ENCODE results near the gene WDR44. TPM values are rescaled to one million over a fixed set of nuclear protein-coding genes. Genes with fewer than 3 reads are reported as not detected.

Gene WDR44
- total and polyA plus RNA-seq, 2 of the 4 experiments (the other 2 are of a cell fraction), result 10.0 to 11.8 TPM

DNA sequence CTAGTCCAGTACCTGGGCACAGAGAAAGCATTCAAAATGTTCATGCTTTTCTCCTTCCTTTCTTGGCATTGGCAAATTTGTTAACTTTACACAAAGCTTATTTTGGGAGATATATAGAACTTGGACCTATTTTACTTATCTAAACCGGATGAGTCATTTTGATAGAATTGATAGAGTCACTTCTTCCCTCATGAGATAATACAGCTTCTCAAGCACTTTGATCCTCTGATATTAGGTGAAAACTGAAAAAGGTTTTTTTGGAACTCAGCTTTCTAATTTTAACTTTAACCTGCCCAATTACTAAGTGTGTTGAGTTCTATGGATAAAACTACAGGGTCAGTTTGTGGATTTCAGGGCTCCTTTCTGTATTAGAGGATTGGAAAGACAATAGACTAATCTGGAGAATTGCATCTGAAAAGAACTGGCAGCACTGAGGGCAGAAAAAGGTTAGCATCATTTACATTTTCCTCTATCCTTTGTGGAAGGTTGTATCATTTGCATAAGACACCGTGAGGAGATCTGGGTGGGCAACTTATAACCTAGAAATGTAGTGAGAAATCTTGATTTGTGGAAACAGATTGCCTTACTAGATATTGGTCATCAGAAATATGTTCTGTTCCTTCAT is 2.4 kb downstream of the WDR44 start:
- DNase-seq, result no peak
- BruUV-seq (replicated peaks), result no TSS peak
- CTCF ChIA-PET, result no interaction called here

More for the DNA sequence above, 2.4 kb downstream of the WDR44 start:
- Histone ChIP-seq H2AK5ac (ENCODE audit: low read depth, low read length) (no peak overlapping the region), H3K4me3 (ENCODE audit: insufficient read depth, low read depth, low read length) (peak overlapping the region; percentile 82; the same call in 1 of the 2 replicates), H3K9me3 (ENCODE audit: control insufficient read depth, insufficient read depth, low read length) (no peaks in the 10 kb centered on the region), H3K36me3 (ENCODE audit: control insufficient read depth, insufficient read depth, low read length) (no peaks in the 10 kb centered on the region), H3K23ac (ENCODE audit: low read depth, low read length) (no peak overlapping the region), H4K5ac (ENCODE audit: low read depth, low read length) (no peak overlapping the region), H3K27ac (ENCODE audit: insufficient read depth, low read length) (no peak overlapping the region), H4K20me1 (ENCODE audit: insufficient read depth, low read length) (peaks cover 41% of the 10 kb centered on the region), H3K9ac (ENCODE audit: low read depth, low read length) (0 out of 2 replicates have a peak overlapping the region, but pooled peaks have one; percentile 85), H3K18ac (ENCODE audit: low read depth, low read length) (no peak overlapping the region), H2BK20ac (ENCODE audit: low read depth, low read length) (no peak overlapping the region), H2BK120ac (ENCODE audit: low read depth, low read length) (no peak overlapping the region), H4K8ac (ENCODE audit: low read depth in 2 of 2, low read length in 2 of 2) (no peak overlapping the region), H2BK15ac (ENCODE audit: low read depth, low read length) (no peak overlapping the region), H2AK9ac (replicated peaks; ENCODE audit: low read depth, low read length, poor library complexity) (no peak overlapping the region), H2AFZ (replicated peaks; ENCODE audit: low read length, poor library complexity) (no peak overlapping the region), H4K91ac (ENCODE audit: insufficient read depth, low read depth, low read length) (no peak overlapping the region), H3K14ac (replicated peaks; ENCODE audit: low read depth, low read length) (no peak overlapping the region), H3K56ac (ENCODE audit: extremely low read depth, insufficient read depth, low read length) (no peak overlapping the region), H2BK5ac (ENCODE audit: low read depth, low read length, poor library complexity, severe bottlenecking) (peak overlapping the region; percentile 83), H3K9me1 (ENCODE audit: insufficient read depth, low read length) (0 out of 2 replicates have a peak, but pooled peaks cover 3% of the 10 kb centered on the region), H3K4me1 (ENCODE audit: control insufficient read depth, insufficient read depth, low read length) (peaks cover 6% of the 10 kb centered on the region; the same call in 1 of the 2 replicates), H3K4me2 (ENCODE audit: low read depth, low read length) (peak overlapping the region; percentile 93), H3K4ac (ENCODE audit: low read depth, low read length) (no peak overlapping the region), H3K79me1 (ENCODE audit: low read depth in 1 of 2, low read length in 2 of 2) (peaks cover 0 to 7% of the 10 kb centered on the region in 2 experiments; a peak in 2 of 4 replicates), H3K27me3 (ENCODE audit: control insufficient read depth, insufficient read depth, low read length) (no peaks in the 10 kb centered on the region)
- in situ Hi-C loops (cut with MboI; ENCODE audit: low sequenced_read_pairs), result no loop called here
- WGBS, 2 experiments (ENCODE audit: extremely low coverage in 2 of 2, insufficient read length in 1 of 2), result no CpG with 5 or more reads among the region's 2 CpGs
- POLR2A ChIA-PET (ENCODE audit: unreplicated experiment), result no interaction called here
- intact Hi-C loops (cut with micrococcal nuclease), result no loop called here
- no peak for ATAC-seq (ENCODE audit: low read depth)
- TF ChIP-seq CTCF (conservative IDR thresholded peaks at IDR 0.05; ENCODE audit: low read depth, low read length) (no peak), NFE2L2 (IDR thresholded peaks at IDR 0.05; ENCODE audit: low read depth, low read length) (no peak), RCOR1 (IDR thresholded peaks at IDR 0.05; ENCODE audit: insufficient replicate concordance, low read length) (no peak), RAD21 (IDR thresholded peaks at IDR 0.05; ENCODE audit: low read length) (no peak), MAZ (IDR thresholded peaks at IDR 0.05; ENCODE audit: borderline replicate concordance, low read depth, low read length) (no peak), RFX5 (IDR thresholded peaks at IDR 0.05; ENCODE audit: low read depth, low read length) (no peak), MAFK (IDR thresholded peaks at IDR 0.05; ENCODE audit: low read depth, low read length) (no peak), SMC3 (IDR thresholded peaks at IDR 0.05; ENCODE audit: low read depth, low read length) (no peak), BHLHE40 (IDR thresholded peaks at IDR 0.05; ENCODE audit: low read depth, low read length) (no peak), CHD1 (IDR thresholded peaks at IDR 0.05; ENCODE audit: low read depth, low read length) (no peak), FOS (IDR thresholded peaks at IDR 0.05; ENCODE audit: low read depth, low read length) (no peak), POLR2A (IDR thresholded peaks at IDR 0.05; ENCODE audit: low read depth, low read length) (no peak), CEBPB (IDR thresholded peaks at IDR 0.05; ENCODE audit: low read depth, low read length) (no peak), ELK1 (IDR thresholded peaks at IDR 0.05; ENCODE audit: borderline replicate concordance, low read depth, low read length) (no peak), MXI1 (IDR thresholded peaks at IDR 0.05; ENCODE audit: borderline replicate concordance, low read depth, low read length) (no peak)
- TF ChIP-seq, protein P1, sequence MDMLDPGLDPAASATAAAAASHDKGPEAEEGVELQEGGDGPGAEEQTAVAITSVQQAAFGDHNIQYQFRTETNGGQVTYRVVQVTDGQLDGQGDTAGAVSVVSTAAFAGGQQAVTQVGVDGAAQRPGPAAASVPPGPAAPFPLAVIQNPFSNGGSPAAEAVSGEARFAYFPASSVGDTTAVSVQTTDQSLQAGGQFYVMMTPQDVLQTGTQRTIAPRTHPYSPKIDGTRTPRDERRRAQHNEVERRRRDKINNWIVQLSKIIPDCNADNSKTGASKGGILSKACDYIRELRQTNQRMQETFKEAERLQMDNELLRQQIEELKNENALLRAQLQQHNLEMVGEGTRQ (IDR thresholded peaks at IDR 0.05; ENCODE audit: low read depth, low read length), result no peak
- dilution Hi-C loops (cut with HindIII; ENCODE audit: low sequenced_read_pairs, unreplicated experiment), result no loop called here

Data from IMR-90 (cell line).